Effector CD4-positive, alpha-beta T cell (primary cell): ENCODE measurements around the gene MYH9.
A peak's percentile ranks its signal among the peaks of the same experiment; 100 is the strongest.

Source experiments
- DNase-seq: peaks from one replicate; pipeline ENCODE4 v3.0.0-alpha.2; 2020

The MYH9 gene

DNA sequence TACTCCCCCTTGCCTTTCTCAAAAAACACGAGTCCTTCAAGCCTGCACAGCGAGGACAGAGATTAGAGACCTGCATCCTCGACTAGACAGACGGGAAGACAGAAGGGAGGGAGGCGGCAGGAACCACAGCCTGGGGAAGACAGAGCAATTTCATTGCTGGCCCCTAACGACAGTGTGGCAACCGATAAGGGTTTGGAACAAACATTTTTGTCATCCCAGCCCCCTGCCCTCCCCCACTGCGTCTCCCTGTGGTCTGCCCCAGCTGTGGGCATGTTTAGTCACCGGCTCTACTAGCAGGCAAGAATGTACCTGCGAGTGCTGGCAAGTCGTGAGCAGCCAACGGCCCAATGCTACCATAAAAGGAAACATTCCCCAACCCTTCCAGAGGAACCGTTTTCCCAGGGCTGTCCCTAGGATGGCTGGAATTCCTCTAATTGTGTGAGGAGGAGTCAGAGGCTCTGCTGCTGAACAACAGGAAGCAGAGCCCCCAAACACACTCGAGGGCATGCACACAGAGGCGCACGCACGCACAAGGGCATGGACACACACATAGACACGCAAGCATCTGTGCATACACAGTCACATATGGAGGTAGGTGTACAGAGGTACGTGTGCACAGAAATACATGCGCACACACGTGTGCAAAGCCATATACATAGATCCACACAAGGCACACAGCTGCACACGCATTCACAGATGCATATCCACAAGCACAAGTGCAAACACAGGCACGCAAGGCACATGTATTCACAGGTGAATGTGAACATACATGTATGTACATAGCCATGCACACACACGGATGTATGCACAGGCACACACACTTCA, 58.3 kb downstream of the MYH9 start:
- peak; percentile 79 for DNase-seq

DNA sequence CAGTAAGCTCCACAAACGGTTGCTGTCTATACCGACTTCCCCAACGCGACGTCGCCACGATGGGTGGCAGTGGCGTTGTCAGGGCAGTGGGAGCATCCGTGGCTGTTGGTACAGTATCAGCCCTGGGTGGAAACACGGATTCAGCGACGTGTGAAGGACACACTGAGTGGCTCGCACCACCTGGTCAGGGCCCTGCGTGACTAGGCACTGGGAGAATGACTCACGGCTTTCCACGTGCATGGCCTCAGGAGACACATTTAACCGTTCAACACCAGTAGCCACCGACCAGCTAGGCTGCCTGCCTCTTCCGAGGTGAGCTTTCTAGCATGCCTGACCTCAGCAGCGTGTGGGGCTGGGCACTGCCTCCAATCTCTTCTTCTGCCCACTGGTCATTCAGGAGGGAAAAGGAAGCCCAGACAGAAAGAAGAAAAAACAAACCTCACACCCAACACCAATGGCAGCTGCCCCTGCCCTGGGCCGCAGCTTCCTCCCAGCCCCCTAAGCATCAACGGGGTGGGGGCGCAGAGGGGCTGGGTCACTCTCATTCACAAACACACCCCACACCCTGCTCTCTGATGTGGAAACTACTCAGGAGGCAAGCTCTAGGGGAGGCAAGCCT, 59.0 kb downstream of the MYH9 start:
- no peak for DNase-seq

DNA sequence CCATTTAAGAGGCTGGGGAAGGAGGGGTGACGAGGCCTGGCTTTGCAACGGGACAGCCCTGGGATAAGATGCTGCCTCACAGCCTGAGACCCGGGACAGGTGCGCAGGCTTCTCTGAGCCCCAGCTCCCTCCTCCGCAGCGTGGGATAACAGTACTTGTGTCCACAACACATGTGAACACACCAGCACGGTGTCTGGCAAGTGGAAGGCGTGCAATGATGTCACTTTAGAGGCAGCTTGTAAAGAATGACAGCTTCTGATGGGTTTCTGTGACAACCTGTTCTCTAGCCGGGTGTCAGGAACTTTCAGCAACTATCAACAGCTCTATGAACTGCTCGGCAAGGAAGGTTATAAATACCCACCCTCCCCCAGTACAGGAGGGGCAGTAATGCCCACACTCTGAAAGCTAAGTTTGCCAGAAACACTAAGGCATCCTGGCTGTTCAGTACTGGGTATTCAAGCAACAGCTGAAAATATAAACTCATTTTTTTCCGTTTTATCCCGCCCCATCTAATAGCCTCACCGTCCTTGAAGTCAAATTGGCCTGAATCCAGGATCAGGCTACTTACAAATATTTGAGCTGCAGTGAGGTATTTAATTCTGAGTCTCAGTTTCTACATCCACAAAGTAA, 59.7 kb downstream of the MYH9 start:
- no peak for DNase-seq

- DNase-seq, result no peak
Measured at GRCh38 chr22:36326178-36327161, 61.3 kb downstream of the MYH9 start.

- no peak for DNase-seq
Measured at GRCh38 chr22:36325154-36326031, 62.4 kb downstream of the MYH9 start.

DNA sequence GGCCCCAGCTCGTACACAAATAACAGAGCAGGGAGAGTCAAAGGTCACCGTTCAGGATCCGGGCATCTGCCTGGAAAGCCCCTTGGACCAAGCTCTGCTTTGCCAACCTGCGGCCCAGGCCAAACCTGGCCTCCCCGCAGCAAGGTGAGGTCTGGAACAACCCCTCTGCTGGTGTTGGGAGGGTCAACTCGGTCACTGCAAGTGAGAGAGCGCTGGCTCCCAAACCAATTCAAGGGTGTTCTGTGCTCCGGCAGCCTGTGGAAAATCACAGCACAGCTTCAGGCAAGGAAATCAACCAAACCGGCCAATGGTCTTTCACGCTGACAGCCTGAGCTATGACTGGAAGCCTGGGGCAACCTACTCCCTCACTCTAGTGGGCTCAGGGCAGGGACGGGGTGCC, 63.4 kb downstream of the MYH9 start:
- no peak for DNase-seq

DNA sequence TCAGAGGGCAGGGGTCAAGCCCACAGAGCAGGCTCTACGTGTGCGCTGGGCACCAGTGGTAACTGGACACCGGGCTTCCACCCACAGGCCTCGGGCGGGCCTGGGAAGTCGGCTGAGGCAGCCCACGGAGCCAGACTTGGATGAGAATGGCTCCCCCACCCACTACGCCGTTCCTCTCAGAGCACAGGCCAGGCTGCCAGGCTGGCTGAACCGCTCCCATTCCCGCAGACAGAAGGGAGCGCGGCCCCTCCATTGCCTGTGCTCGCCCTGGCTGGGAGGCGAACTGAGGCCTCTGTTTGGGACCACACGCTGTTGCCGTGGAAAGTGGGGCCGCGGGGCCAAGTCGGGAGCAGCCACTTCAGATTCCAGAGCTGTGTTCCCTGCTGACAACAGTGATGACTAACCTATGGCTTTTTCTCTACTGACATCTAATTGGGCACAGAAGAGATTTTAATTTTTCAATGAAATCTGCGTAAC, 63.9 kb downstream of the MYH9 start:
- no peak for DNase-seq

GRCh38 chr22:36323182-36323854, 64.4 kb downstream of the MYH9 start:
- DNase-seq, result no peak

DNA sequence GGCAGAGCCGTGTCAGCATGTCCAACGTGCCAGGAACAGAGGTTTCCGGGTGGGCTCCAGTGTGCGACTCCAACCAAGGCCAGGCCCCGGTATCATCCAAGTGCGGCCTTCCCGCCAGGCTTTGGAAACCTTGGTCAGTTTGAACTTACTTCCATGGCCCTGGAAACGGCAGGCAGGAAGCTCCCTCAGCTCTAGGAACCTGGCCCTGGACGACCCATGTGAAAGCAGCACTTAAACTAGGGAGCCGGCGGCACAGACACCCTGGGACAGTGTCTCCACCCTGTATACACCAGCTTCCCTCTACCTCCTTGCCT, 65.2 kb downstream of the MYH9 start:
- no peak for DNase-seq

DNA sequence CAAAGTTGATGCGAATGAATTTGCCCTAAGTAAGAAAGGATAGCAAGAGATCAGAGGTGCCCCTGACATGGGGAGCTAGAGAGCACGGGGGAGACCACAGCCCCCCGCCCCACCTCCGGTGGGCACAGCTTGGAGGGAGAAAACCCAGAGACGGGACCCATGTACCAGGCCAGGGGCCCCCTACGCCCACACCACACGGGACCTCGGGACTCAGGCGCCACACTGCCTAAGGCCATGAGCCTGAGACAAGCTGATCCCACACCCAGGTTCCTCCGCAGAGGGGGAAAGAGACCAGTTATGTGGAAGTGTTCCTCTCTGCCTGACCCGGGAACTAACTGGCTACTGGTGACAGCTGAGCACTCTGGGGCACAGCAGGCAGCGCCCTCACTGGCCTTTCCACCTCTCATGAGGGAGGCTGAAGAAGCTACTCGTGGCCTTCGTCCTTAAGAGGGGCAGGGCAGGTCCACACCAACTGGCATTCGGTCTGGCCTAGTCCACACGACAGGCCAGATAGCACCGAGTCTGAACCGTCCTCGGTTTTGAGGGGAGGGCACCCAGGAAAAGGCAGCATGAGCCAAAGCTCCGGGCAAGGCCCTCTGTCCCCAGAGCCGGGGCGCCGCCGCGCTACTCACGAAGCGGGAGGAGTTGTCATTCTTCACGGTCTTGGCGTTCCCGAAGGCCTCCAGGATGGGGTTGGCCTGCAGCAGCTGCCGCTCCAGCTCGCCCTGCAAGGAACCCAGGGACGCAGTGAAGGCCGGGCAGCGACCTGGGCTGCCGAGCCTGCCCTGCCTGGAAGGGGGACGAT, 65.8 kb downstream of the MYH9 start:
- no peak for DNase-seq

DNA sequence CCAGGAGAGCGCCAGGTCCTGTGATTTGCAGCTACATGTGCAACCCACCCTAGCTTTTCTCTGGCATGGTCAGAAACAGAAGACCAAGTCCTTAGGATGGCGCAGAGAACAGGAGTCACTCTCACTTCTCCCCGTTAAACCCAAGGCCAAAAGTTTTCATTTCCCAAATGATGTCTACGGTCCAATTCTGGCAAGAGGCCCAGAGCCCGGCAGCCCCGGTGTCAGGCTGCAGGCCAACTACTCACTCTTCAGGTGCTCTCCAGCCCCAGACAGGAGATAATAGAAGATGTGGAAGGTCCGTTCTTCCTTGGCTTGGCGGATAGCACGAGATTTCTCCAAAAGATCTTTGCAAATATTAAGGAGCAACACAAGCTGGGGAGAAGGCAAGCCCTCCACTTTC, 67.2 kb downstream of the MYH9 start:
- DNase-seq, result no peak

DNA sequence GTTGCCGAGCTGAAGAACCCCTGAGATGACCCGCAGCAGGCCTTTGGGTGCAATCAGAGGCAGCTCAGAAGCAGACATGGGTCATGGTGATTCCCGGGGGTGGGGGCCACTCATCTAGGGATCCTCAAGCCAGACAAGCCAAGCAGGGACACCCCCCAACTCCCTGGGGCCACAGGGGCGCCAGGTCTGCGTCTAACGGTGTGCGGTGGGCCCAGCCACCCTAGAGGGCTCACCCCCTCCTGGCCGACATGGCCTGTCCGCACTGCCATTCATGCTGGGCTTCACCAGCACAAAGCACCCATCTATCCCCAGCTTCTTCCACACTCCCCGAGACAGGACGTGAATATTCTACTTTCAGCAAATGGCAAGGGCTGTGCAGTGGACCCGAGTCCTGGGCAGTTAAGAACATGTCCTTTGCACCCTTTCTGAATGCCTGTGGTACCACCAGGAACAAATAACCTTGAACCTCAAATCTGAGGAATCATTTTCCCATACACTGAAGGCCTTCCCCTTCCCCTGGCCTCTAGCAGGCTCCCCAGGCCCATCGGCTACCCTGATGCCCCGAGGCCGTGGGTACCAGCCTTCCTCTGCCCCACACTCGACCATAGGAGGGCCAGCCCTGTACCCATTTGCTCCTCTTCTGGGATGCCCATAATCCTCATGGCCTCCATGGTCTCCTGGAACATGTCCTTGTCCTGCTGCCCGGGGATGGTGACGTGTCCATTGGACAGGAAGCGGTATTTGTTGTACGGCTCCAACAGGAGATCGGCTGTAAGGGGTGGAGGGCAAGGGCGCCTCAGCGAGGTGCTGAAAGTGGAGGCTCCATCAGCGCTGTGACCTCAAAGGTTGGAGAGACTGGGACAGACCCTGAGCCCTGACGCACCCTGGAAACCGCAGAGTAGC, 67.9 kb downstream of the MYH9 start:
- no peak for DNase-seq

DNA sequence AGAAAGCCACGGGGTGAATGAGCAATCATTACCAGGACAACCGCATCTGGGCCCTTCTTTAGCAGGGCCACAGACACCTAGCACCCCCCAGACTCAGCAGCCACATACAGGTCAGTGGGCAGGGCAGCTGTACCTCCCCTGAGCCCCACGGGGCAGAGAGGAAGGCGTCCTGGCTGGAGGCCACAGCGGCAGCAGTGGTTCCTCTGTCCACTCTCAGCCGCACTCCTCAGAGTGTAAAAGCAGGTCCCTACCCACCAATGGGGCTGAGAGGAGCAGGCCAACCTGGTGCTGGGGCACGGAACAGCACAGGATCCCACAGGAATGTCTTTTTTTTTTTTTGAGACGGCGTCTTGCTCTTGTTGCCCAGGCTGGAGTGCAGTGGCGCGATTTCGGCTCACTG, 69.3 kb downstream of the MYH9 start:
- no peak for DNase-seq

DNA sequence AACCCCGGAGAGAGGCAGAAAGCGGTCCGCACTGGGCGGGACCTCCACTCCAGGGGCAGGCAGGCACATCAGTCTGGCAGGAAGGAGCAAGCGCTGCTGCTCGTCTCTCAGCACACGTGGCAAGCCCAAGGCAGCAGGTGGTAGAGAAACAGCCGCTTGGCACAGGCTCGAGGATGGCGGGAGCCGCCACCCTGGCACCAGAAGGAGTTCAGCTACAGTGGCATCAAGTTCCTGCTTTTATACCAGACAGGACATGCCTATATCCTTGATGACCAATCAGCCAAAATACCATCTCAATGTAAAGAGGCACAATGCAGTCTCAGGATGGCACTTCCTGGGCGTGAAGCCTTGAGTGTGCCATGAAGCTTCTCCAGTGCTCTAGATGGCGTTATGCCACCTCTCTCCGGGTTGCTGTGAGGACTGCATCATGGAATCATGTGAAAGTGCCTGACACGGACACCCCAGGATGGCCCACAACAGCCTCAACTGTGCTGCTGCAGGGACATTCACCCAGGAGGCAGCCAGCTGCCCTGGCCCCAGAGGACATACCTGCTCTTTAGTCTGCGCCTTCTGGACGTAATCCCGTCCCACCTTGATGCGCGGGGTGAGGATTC, 70.0 kb downstream of the MYH9 start:
- DNase-seq, result no peak

DNA sequence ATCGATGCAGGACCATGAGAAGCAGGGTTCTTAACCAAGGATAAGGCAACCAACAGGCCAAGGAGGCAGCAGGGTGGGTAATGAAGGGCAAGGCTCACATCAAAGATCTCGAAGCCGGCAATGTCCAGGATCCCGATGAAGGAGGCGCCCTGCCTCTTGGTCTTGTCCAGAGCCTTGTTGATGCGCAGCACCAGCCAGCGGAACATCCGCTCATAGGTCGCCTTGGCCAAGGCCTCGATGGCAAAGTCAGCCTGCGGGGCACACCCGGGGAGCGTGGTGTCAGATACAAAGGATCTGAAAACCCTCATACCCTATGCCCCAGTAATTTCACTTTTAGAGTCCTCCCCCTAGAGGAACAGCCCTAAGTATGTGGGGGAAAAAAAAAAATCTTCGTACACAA, 71.3 kb downstream of the MYH9 start:
- DNase-seq, result no peak

DNA sequence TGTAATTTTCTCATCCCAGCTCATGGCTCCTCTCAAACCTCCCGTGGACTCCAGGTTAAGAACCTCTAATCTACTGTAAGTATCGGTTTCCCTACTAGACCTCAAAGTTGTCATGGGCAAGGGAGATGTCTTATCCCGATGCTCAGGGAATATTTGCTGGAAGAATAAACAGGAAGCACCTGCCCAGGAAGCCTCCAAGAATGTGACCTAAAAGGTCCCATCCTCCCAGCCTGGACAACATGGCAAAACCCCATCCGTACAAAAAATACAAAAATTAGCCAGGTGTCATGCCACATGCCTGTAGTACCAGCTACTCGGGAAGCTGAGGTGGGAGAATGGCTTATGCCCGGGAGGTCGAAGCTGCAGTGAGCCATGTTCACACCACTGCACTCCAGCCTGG, 72.4 kb downstream of the MYH9 start:
- no peak for DNase-seq

GRCh38 chr22:36311386-36312085, 76.2 kb downstream of the MYH9 start:
- DNase-seq, result no peak

- DNase-seq, result no peak
Measured at GRCh38 chr22:36308880-36309279, 78.9 kb downstream of the MYH9 start.
